ENCODE data around the gene RAPGEF1.

- no peak for TF ChIP-seq EP300 (conservative IDR thresholded peaks at IDR 0.05; ENCODE audit: poor library complexity, severe bottlenecking)
- no peak for TF ChIP-seq CTCF (IDR thresholded peaks at IDR 0.05; ENCODE audit: poor library complexity, severe bottlenecking)
- TF ChIP-seq RAD21 (conservative IDR thresholded peaks at IDR 0.05), result no peak
- no peak for TF ChIP-seq SMC3 (conservative IDR thresholded peaks at IDR 0.05; ENCODE audit: poor library complexity)
- TF ChIP-seq MXI1 (conservative IDR thresholded peaks at IDR 0.05; ENCODE audit: poor library complexity, severe bottlenecking), result no peak
- TF ChIP-seq POLR2AphosphoS5 (IDR thresholded peaks at IDR 0.05), result no peak
- TF ChIP-seq EZH2 (IDR thresholded peaks at IDR 0.05; ENCODE audit: borderline replicate concordance, insufficient read depth, low read length, poor library complexity, severe bottlenecking), result no peak
- TF ChIP-seq TAF1 (IDR thresholded peaks at IDR 0.05; ENCODE audit: low read depth), result no peak
- TF ChIP-seq REST (IDR thresholded peaks at IDR 0.05; ENCODE audit: borderline replicate concordance), result no peak
Observed at GRCh38 chr9:131574730-131575640, 164.9 kb downstream of the RAPGEF1 start.
